HCT116 (cell line): ENCODE data around the gene HOMER1. TPM values are rescaled to one million over a fixed set of nuclear protein-coding genes. Genes with fewer than 3 reads are reported as not detected.

ENCODE experiments used
- ATAC-seq: fragments of 200-7000 bp; cut with Tn5 transposase; 2 replicates; pipeline ENCODE4 v1.9.1; 2020; ENCODE audit warnings: mild to moderate bottlenecking, moderate library complexity
- BruUV-seq: library from RNA; stranded (reverse); fragments of 400-500 nt; replicated peaks from 2 replicates; lab custom pipeline; 2021; lab: Mats Ljungman, UMichigan
- CTCF ChIA-PET: fragments of 300-600 bp; sonication (Branson Sonifier 250); formaldehyde crosslinking; loops from one replicate; lab custom pipeline; 2021; ENCODE audit warnings: antibody characterized with exemption; lab: Charles Lee
- POLR2A ChIA-PET: fragments of 300-600, 350-600 bp; sonication (Branson Sonifier 250); formaldehyde crosslinking; loops from one replicate; lab custom pipeline; 2021; ENCODE audit warnings: antibody characterized with exemption; lab: Charles Lee
- RAD21 ChIA-PET, 2 experiments: fragments of 300-600 bp; sonication (Branson Sonifier 250); formaldehyde crosslinking; loops; one replicate each; lab custom pipeline; 2023; ENCODE audit warnings: low total read pairs in 2 of 2; ENCODE audit not compliant: uncharacterized antibody in 2 of 2, unreplicated experiment in 2 of 2, low non-redundant PET in 1 of 2; lab: Charles Lee
- DNase-seq: peaks from one replicate; pipeline ENCODE4 v3.0.0-alpha.2; 2010; ENCODE audit warnings: low read depth, low spot score
- H2AFZ ChIP-seq: fragments of 200-600 bp; shearing (Covaris generic), sonication (generic); 2 replicates; pipeline ENCODE4 v1.6.1; 2017; ENCODE audit warnings: low read depth, mixed run types, mixed read lengths, antibody characterized with exemption, low read length; ENCODE audit not compliant: poor library complexity, severe bottlenecking
- H3K27ac ChIP-seq: 2 replicates; pipeline ENCODE4 v1.5.1; 2012; ENCODE audit warnings: low read depth, low read length
- H3K27me3 ChIP-seq: fragments of 200-600 bp; sonication (generic); 2 replicates; pipeline ENCODE4 v1.6.1; 2016; ENCODE audit warnings: mixed run types, low read length, mixed read lengths; ENCODE audit not compliant: insufficient read depth
- H3K36me3 ChIP-seq, 2 experiments: fragments of 200-500 bp in 1 of 2; fragments of 200-600 bp in 1 of 2; sonication (Bioruptor generic) in 1 of 2; sonication (generic) in 1 of 2; 2 replicates each; pipeline versions ENCODE4 v1.5.1 to v1.6.1; 2014 to 2016; ENCODE audit warnings: low read length in 2 of 2, inconsistent platforms in 1 of 2, mixed read lengths in 1 of 2, mixed run types in 1 of 2; ENCODE audit not compliant: insufficient read depth in 2 of 2, control insufficient read depth in 1 of 2
- H3K4me1 ChIP-seq, 2 experiments: fragments of 200-600 bp in 1 of 2; sonication (generic) in 1 of 2; 2 replicates each; pipeline versions ENCODE4 v1.5.1 to v1.6.1; 2012 to 2017; ENCODE audit warnings: low read length in 2 of 2, inconsistent platforms in 1 of 2, mild to moderate bottlenecking in 1 of 2, mixed read lengths in 1 of 2, mixed run types in 1 of 2, moderate library complexity in 1 of 2; ENCODE audit not compliant: insufficient read depth in 2 of 2, control insufficient read depth in 1 of 2
- H3K4me2 ChIP-seq: fragments of 200-600 bp; sonication (generic); 2 replicates; pipeline ENCODE4 v1.6.1; 2017; ENCODE audit warnings: mixed run types, low read length, mixed read lengths
- H3K4me3 ChIP-seq, 2 experiments: fragments of 200-600 bp in 1 of 2; sonication (generic) in 1 of 2; replicated peaks in 1 of 2; 2 replicates each; pipeline ENCODE4 v1.5.1; 2011 to 2016; ENCODE audit warnings: low read length in 2 of 2, control low read depth in 1 of 2, low read depth in 1 of 2, mild to moderate bottlenecking in 1 of 2, mixed read lengths in 1 of 2, mixed run types in 1 of 2
- H3K79me2 ChIP-seq: fragments of 200-600 bp; sonication (generic); 2 replicates; pipeline ENCODE4 v1.6.1; 2017; ENCODE audit warnings: mild to moderate bottlenecking, mixed run types, low read length, moderate library complexity, mixed read lengths; ENCODE audit not compliant: insufficient read depth
- H3K9ac ChIP-seq: fragments of 200-600 bp; sonication (generic); 2 replicates; pipeline ENCODE4 v1.6.1; 2016; ENCODE audit warnings: low read length, mixed read lengths
- H3K9me2 ChIP-seq: fragments of 200-600 bp; sonication (generic), shearing (Covaris generic); 2 replicates; pipeline ENCODE4 v1.6.1; 2017; ENCODE audit warnings: mixed run types, mild to moderate bottlenecking, moderate library complexity; ENCODE audit not compliant: insufficient read depth
- H3K9me3 ChIP-seq, 2 experiments: fragments of 200-500 bp in 1 of 2; fragments of 200-600 bp in 1 of 2; sonication (Bioruptor generic) in 1 of 2; sonication (generic) in 1 of 2; 2 replicates each; pipeline ENCODE4 v1.6.1; 2014 to 2017; ENCODE audit warnings: low read length in 2 of 2, mixed read lengths in 2 of 2, inconsistent platforms in 1 of 2, low read depth in 1 of 2, mild to moderate bottlenecking in 1 of 2, mixed run types in 1 of 2, moderate library complexity in 1 of 2; ENCODE audit not compliant: control insufficient read depth in 1 of 2, insufficient read depth in 1 of 2
- H4K20me1 ChIP-seq: fragments of 200-600 bp; sonication (generic), shearing (Covaris generic); 2 replicates; pipeline ENCODE4 v1.6.1; 2017; ENCODE audit warnings: mixed run types, mild to moderate bottlenecking, moderate library complexity; ENCODE audit not compliant: insufficient read depth
- CEBPB ChIP-seq: IDR thresholded peaks from 2 replicates; pipeline ENCODE4 v1.6.1; 2012; ENCODE audit warnings: low read depth
- EGR1 ChIP-seq: IDR thresholded peaks from 2 replicates; pipeline ENCODE4 v1.6.1; 2012; ENCODE audit warnings: low read depth
- EZH2 ChIP-seq: fragments of 200-600 bp; sonication (generic); IDR thresholded peaks from 2 replicates; pipeline ENCODE4 v1.6.1; 2017; ENCODE audit warnings: antibody characterized with exemption, mixed run types
- EZH2phosphoT487 ChIP-seq: fragments of 200-600 bp; IDR thresholded peaks from 2 replicates; pipeline ENCODE4 v1.6.1; 2018; ENCODE audit warnings: antibody characterized with exemption, borderline replicate concordance
- FOSL1 ChIP-seq: IDR thresholded peaks from 2 replicates; pipeline ENCODE4 v1.6.1; 2012; ENCODE audit warnings: low read depth
- JUND ChIP-seq: IDR thresholded peaks from 2 replicates; pipeline ENCODE4 v1.6.1; 2012
- POLR2AphosphoS5 ChIP-seq: IDR thresholded peaks from 2 replicates; pipeline ENCODE4 v1.6.1; 2011; ENCODE audit warnings: mild to moderate bottlenecking, low read depth, low read length, moderate library complexity
- REST ChIP-seq: IDR thresholded peaks from 2 replicates; pipeline ENCODE4 v1.6.1; 2012; ENCODE audit warnings: low read depth
- SIN3A ChIP-seq: IDR thresholded peaks from 2 replicates; pipeline ENCODE4 v1.6.1; 2012; ENCODE audit warnings: low read depth
- SP1 ChIP-seq: IDR thresholded peaks from 2 replicates; pipeline ENCODE4 v1.6.1; 2012; ENCODE audit warnings: low read depth
- SRF ChIP-seq: IDR thresholded peaks from 2 replicates; pipeline ENCODE4 v1.6.1; 2012; ENCODE audit warnings: low read depth
- TCF7L2 ChIP-seq: IDR thresholded peaks from 2 replicates; pipeline ENCODE4 v1.7.0; 2011; ENCODE audit warnings: borderline replicate concordance, inconsistent platforms; ENCODE audit not compliant: insufficient read depth, insufficient read length; ENCODE audit errors: extremely low read depth
- ZFX ChIP-seq: fragments of 450-650 bp; IDR thresholded peaks from 2 replicates; pipeline ENCODE4 v1.6.1; 2017
- ZNF274 ChIP-seq: fragments of 200-500 bp; sonication (Bioruptor generic); IDR thresholded peaks from 2 replicates; pipeline ENCODE4 v1.6.1; 2014; ENCODE audit warnings: mild to moderate bottlenecking, low read depth, low read length, inconsistent platforms
- intact Hi-C: fragments of 100-400 bp; cut with micrococcal nuclease; formaldehyde crosslinking; loops from 2 replicates; pipeline ENCODE4 v1.10.0; 2022
- total RNA-seq: library from RNA; stranded (reverse); gene quantifications from one replicate; pipeline ENCODE4 v1.2.1, GENCODE V29; 2021; ENCODE audit not compliant: unreplicated experiment
- TF ChIP-seq, protein P1 (sequence below): IDR thresholded peaks from 2 replicates; pipeline ENCODE4 v1.6.1; 2011; ENCODE audit warnings: mild to moderate bottlenecking, low read length, moderate library complexity; ENCODE audit not compliant: insufficient replicate concordance; ENCODE audit errors: extremely low read depth
- TF ChIP-seq, protein P2 (sequence below), 3 experiments: fragments of 200-600 bp in 1 of 3; sonication (generic) in 1 of 3; IDR thresholded peaks in 2 of 3; conservative IDR thresholded peaks in 1 of 3; 2 replicates each; pipeline ENCODE4 v1.5.1; 2012 to 2017; ENCODE audit warnings: low read depth in 2 of 3, low read length in 2 of 3, antibody characterized with exemption in 1 of 3, borderline replicate concordance in 1 of 3, control low read depth in 1 of 3, mild to moderate bottlenecking in 1 of 3, mixed read lengths in 1 of 3, mixed run types in 1 of 3, moderate library complexity in 1 of 3; ENCODE audit not compliant: insufficient read depth in 1 of 3

The HOMER1 gene
- total RNA-seq, 1 experiment from 2014 or later: 21.4 TPM

DNA sequence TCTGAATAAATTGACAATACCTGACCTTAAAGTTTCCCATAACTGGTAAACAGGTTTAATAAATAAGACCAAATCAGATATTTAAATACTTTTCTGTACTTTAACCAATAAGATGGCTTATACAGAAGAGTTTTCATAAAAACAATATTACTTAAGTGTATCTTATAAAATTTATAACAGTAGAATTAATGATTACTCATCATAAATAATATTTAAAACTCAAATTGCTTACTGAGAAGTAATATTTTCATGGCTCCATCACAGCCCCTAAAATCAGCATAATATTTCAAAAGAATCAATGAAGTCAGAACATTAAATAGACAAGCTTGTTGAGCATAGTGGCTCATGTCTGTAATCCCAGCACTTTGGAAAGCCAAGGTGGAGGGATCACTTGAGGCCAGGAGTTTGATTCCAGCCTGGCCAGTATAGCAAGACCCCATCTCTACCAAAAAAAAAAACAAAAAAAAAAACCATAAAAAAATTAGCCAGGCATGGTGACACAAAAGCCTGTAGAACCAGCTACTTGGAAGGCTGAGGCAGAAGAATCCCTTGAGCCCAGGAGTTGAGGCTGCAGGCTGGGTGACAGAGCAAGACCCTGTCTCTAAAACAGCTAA, 23.5 kb downstream of the HOMER1 start (continued):
- TF ChIP-seq, protein P1, sequence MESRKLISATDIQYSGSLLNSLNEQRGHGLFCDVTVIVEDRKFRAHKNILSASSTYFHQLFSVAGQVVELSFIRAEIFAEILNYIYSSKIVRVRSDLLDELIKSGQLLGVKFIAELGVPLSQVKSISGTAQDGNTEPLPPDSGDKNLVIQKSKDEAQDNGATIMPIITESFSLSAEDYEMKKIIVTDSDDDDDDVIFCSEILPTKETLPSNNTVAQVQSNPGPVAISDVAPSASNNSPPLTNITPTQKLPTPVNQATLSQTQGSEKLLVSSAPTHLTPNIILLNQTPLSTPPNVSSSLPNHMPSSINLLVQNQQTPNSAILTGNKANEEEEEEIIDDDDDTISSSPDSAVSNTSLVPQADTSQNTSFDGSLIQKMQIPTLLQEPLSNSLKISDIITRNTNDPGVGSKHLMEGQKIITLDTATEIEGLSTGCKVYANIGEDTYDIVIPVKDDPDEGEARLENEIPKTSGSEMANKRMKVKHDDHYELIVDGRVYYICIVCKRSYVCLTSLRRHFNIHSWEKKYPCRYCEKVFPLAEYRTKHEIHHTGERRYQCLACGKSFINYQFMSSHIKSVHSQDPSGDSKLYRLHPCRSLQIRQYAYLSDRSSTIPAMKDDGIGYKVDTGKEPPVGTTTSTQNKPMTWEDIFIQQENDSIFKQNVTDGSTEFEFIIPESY: no peak
- no peak for TF ChIP-seq FOSL1
- no peak for TF ChIP-seq SRF
- TF ChIP-seq EZH2phosphoT487: no peak
- TF ChIP-seq JUND: no peak
- no peak for TF ChIP-seq SP1
- TF ChIP-seq ZFX: no peak
- no peak for TF ChIP-seq TCF7L2
- no peak for TF ChIP-seq EGR1
- no peak for TF ChIP-seq SIN3A
- no peak for TF ChIP-seq POLR2AphosphoS5
- TF ChIP-seq, all 23 proteins: peak for 0

GRCh38 chr5:79489773-79490172, 24.2 kb downstream of the HOMER1 start:
- peaks cover 3% of the 10 kb centered on the region; the same call in 1 of the 2 replicates for H4K20me1 ChIP-seq
- no peak for ATAC-seq
- RAD21 ChIA-PET: no interaction called here

More at GRCh38 chr5:79489773-79490172, 24.2 kb downstream of the HOMER1 start:
- no peak overlapping the region for H2AFZ ChIP-seq
- H3K4me1 ChIP-seq: no peaks in the 10 kb centered on the region
- H3K79me2 ChIP-seq: peaks cover 12% of the 10 kb centered on the region
- DNase-seq: no peak
- intact Hi-C loops: no loop called here
- no peaks in the 10 kb centered on the region for H3K9me3 ChIP-seq
- TF ChIP-seq ZFX: no peak
- TF ChIP-seq ZNF274: no peak
- TF ChIP-seq SRF: no peak
- no peak for TF ChIP-seq CEBPB
- TF ChIP-seq, protein P2, sequence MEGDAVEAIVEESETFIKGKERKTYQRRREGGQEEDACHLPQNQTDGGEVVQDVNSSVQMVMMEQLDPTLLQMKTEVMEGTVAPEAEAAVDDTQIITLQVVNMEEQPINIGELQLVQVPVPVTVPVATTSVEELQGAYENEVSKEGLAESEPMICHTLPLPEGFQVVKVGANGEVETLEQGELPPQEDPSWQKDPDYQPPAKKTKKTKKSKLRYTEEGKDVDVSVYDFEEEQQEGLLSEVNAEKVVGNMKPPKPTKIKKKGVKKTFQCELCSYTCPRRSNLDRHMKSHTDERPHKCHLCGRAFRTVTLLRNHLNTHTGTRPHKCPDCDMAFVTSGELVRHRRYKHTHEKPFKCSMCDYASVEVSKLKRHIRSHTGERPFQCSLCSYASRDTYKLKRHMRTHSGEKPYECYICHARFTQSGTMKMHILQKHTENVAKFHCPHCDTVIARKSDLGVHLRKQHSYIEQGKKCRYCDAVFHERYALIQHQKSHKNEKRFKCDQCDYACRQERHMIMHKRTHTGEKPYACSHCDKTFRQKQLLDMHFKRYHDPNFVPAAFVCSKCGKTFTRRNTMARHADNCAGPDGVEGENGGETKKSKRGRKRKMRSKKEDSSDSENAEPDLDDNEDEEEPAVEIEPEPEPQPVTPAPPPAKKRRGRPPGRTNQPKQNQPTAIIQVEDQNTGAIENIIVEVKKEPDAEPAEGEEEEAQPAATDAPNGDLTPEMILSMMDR (IDR thresholded peaks at IDR 0.05 in 2 of 3, conservative IDR thresholded peaks at IDR 0.05 in 1 of 3; ENCODE audit: borderline replicate concordance in 1 of 3, insufficient read depth in 1 of 3, low read depth in 2 of 3, low read length in 2 of 3): no peak
- no peak for TF ChIP-seq SIN3A
- TF ChIP-seq EZH2: no peak
- TF ChIP-seq REST: no peak
- TF ChIP-seq FOSL1: no peak
- no peak for TF ChIP-seq SP1
- TF ChIP-seq, all 23 proteins: peak for 0
- POLR2A ChIA-PET: no interaction called here
- Histone ChIP-seq H3K9me2 (no peaks in the 10 kb centered on the region), H3K4me2 (no peak overlapping the region), H3K9ac (no peak overlapping the region), H3K27me3 (no peaks in the 10 kb centered on the region), H3K36me3 (no peaks in the 10 kb centered on the region), H3K4me3 (no peak overlapping the region), H3K27ac (no peak overlapping the region)
- no TSS peak for BruUV-seq
- CTCF ChIA-PET: no interaction called here
